ENCODE measurements around the gene ACTR10.

Gene ACTR10

DNA sequence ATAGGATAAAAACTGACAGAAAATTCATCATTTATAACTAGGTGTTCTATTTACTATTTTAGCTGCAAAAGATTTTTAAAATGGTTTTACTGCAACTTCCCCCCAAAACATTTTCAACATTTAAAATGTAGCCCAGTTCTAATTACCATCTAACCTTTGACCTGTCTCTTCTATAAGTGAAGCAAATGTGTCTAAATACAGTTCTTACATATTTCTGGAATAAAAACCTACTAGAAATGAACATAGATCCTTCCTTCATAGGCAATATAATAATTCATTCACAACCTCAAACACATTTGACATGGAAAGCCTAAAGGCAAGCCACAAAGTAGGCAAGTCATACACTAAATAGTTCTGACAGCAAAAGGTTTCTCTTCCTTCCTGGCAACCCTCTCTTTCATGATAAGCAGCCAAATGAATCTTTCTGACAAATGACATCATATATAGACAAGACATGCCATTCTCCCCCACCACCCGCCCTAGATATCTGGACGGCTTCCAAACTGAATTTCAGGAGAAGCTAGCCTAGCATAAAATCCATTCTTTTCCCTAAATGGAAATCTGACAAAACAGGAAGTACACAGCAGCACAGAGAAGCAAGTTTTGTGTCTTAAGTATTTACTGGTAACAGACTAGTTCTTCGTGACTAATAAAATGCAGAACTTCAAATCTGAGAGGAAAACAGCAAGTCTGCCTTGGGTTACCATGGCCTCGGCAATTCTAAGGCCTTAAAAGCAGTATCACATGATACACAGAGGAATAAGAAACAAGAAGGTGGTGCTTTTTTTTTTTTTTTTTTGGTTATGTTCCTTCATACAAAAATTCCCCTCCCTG lies 81.2 kb downstream of the ACTR10 start:
- DNase-seq (ENCODE audit: low read depth, low spot score) = no peak

GRCh38 chr14:58281969-58282368 lies 82.0 kb downstream of the ACTR10 start:
- DNase-seq (ENCODE audit: low read depth, low spot score) = no peak

DNA sequence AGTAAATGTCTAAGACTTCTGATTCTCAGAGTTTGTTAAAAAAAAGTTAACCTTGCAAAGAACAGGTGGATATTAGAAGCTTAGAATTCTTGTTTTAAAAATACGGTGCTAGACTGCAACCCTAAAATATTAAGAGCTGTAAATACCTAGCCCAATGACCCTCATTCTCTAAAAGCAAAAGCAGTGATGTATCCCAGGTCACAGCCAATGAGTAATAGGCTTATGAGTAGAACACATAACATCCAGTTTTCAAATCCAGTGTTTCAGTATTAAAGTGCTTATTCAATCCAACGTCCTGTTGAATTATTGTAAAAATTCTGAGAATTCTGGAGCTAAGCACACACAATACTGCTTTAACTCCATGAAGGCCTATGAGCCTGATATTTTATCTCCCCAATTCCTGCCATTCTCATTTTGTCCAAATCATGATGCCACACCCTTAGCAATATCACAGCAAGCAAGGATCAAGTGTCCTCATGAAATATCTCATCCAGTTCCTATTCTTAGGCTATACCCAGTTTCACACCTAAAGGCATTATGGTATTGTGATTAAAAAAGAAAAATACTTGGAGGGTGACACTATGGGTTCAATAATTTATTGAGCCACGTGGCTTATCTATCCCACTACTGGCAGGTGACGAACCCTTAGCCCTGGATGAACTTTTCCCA lies 83.1 kb downstream of the ACTR10 start:
- no peak for DNase-seq (ENCODE audit: low read depth, low spot score)

- no peak for DNase-seq (ENCODE audit: low read depth, low spot score)
Observed at GRCh38 chr14:58283730-58284129, 83.8 kb downstream of the ACTR10 start.

DNA sequence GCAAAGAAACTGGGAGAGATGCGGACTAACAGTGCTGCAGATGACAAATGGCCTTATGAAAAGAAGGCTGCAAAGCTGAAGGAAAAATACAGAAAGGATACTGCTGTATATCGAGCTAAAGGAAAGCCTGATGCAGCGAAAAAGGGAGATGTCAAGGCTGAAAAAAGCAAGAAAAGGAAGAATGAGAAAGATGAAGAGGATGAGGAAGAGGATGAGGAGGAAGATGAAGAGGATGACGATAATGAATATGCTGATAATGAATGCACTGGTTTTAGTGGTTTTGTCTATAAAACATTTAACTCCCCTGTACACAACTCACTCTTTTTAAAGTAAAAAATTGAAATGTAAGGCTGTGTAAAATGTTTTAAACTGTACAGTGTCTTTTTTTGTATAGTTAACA lies 85.2 kb downstream of the ACTR10 start:
- DNase-seq (ENCODE audit: low read depth, low spot score) = no peak
